Naive thymus-derived CD4-positive, alpha-beta T cell (primary cell): ENCODE results near the gene ANK3. TPM values are rescaled to one million over a fixed set of nuclear protein-coding genes. Genes with fewer than 3 reads are reported as not detected.

Experiments
- ATAC-seq: fragments of 150-1000 bp; cut with Tn5 transposase; 2 replicates; pipeline ENCODE4 v1.10.0; 2021; ENCODE audit warnings: mild to moderate bottlenecking, moderate library complexity
- CTCF ChIA-PET: fragments of 350-600 bp; sonication (Branson Sonifier 250); formaldehyde crosslinking; loops from one replicate; lab custom pipeline; 2021; ENCODE audit warnings: antibody characterized with exemption; lab: Charles Lee
- POLR2A ChIA-PET: fragments of 350-600 bp; sonication (Branson Sonifier 250); formaldehyde crosslinking; loops from one replicate; lab custom pipeline; 2021; ENCODE audit warnings: antibody characterized with exemption, inconsistent platforms; lab: Charles Lee
- DNase-seq, 9 donors: peaks; one replicate each; pipeline versions ENCODE4 v3.0.0 to v3.0.0-alpha.2; 2020 to 2022; ENCODE audit warnings: mixed read lengths in 1 of 9
- H3K27ac ChIP-seq: one replicate; pipeline ENCODE4 v1.7.0; 2013; ENCODE audit warnings: mild to moderate bottlenecking, low read depth, low read length, moderate library complexity
- H3K27me3 ChIP-seq, 2 donors: one replicate each; pipeline ENCODE4 v1.7.0; 2013; ENCODE audit warnings: low read length in 2 of 2, mild to moderate bottlenecking in 2 of 2, moderate library complexity in 2 of 2; ENCODE audit not compliant: control insufficient read depth in 2 of 2, insufficient read depth in 2 of 2
- H3K36me3 ChIP-seq, 3 experiments: 1 replicate in 2 of 3; 2 replicates in 1 of 3; pipeline ENCODE4 v1.7.0; 2013; ENCODE audit warnings: low read length in 3 of 3, mild to moderate bottlenecking in 3 of 3, moderate library complexity in 1 of 3; ENCODE audit not compliant: insufficient read depth in 3 of 3, control insufficient read depth in 2 of 3
- H3K4me1 ChIP-seq, 2 donors: one replicate each; pipeline ENCODE4 v1.7.0; 2013; ENCODE audit warnings: low read length in 2 of 2, mild to moderate bottlenecking in 2 of 2, moderate library complexity in 1 of 2; ENCODE audit not compliant: control insufficient read depth in 2 of 2, insufficient read depth in 2 of 2
- H3K4me3 ChIP-seq: 2 replicates; pipeline ENCODE4 v1.7.0; 2013; ENCODE audit warnings: mild to moderate bottlenecking, low read length
- H3K9me3 ChIP-seq, 3 experiments: 1 replicate in 2 of 3; 2 replicates in 1 of 3; pipeline ENCODE4 v1.7.0; 2013; ENCODE audit warnings: low read length in 3 of 3; ENCODE audit not compliant: control insufficient read depth in 2 of 3
- H3K27ac Mint-ChIP-seq, 9 donors: one replicate each; pipeline ENCODE4 v1.8.0; 2020 to 2022; ENCODE audit warnings: mixed read lengths in 9 of 9, mild to moderate bottlenecking in 8 of 9, moderate library complexity in 5 of 9, inconsistent platforms in 2 of 9
- H3K27me3 Mint-ChIP-seq, 5 donors: one replicate each; pipeline ENCODE4 v1.8.0; 2021 to 2022; ENCODE audit warnings: mixed read lengths in 5 of 5, mild to moderate bottlenecking in 1 of 5
- H3K36me3 Mint-ChIP-seq, 5 donors: one replicate each; pipeline ENCODE4 v1.8.0; 2020 to 2022; ENCODE audit warnings: mixed read lengths in 5 of 5, mild to moderate bottlenecking in 3 of 5, inconsistent platforms in 1 of 5
- H3K4me1 Mint-ChIP-seq, 7 donors: one replicate each; pipeline ENCODE4 v1.8.0; 2020 to 2022; ENCODE audit warnings: mixed read lengths in 7 of 7, mild to moderate bottlenecking in 3 of 7, inconsistent platforms in 1 of 7
- H3K4me3 Mint-ChIP-seq, 10 donors: one replicate each; pipeline ENCODE4 v1.8.0; 2020 to 2022; ENCODE audit warnings: mild to moderate bottlenecking in 10 of 10, mixed read lengths in 10 of 10, moderate library complexity in 6 of 10, inconsistent platforms in 2 of 10
- H3K9me3 Mint-ChIP-seq, 11 donors: one replicate each; pipeline ENCODE4 v1.8.0; 2020 to 2022; ENCODE audit warnings: mixed read lengths in 11 of 11, mild to moderate bottlenecking in 4 of 11, inconsistent platforms in 1 of 11, moderate library complexity in 1 of 11
- intact Hi-C, 2 donors: fragments of 100-400 bp; cut with micrococcal nuclease; formaldehyde crosslinking; loops; one replicate each; pipeline ENCODE4 v1.15.1; 2023
- polyA plus RNA-seq, 2 donors: library from polyadenylated mRNA; unstranded; fragments of 300-500 nt; fragmentation: Illumina TruSeq; gene quantifications; one replicate each; pipeline ENCODE4 v1.2.3, GENCODE V29; 2021
- total RNA-seq, 6 experiments: library from RNA in 5 of 6; stranded (reverse) in 5 of 6; gene quantifications; 1 replicate in 5 of 6; 2 replicates in 1 of 6; pipeline ENCODE4 v1.2.3 and lab custom pipeline; 2021 to 2026

The ANK3 gene
- total and polyA plus RNA-seq, 7 experiments from 2014 or later = 23.9 to 72.9 (median 61.4) TPM

- H3K27me3 Mint-ChIP-seq = no peaks in the 10 kb centered on the region
- H3K9me3 ChIP-seq = no peaks in the 10 kb centered on the region
- no peak overlapping the region for H3K4me3 Mint-ChIP-seq
- H3K9me3 Mint-ChIP-seq = peaks cover 0 to 5% (median 0%) of the 10 kb centered on the region in 11 donors
- no peaks in the 10 kb centered on the region for H3K4me1 ChIP-seq
- intact Hi-C loops = no loop called here
- H3K36me3 ChIP-seq = no peaks in the 10 kb centered on the region
- DNase-seq (no peak), ATAC-seq (no peak)
- peaks cover 0 to 20% (median 2%) of the 10 kb centered on the region in 7 donors for H3K4me1 Mint-ChIP-seq
- no peaks in the 10 kb centered on the region for H3K27me3 ChIP-seq
- H3K27ac Mint-ChIP-seq = no peak overlapping the region
- H3K36me3 Mint-ChIP-seq = peaks cover 0 to 39% (median 12%) of the 10 kb centered on the region in 5 donors
- ChIA-PET POLR2A (interaction anchor here (0.5 kb wide), 1 partner anchor 834 kb away, joined by 3 read pairs; no protein-coding TSS in a partner anchor), CTCF (no interaction called here)
- no peak overlapping the region for H3K4me3 ChIP-seq
- no peak overlapping the region for H3K27ac ChIP-seq
These were observed 15.5 kb upstream of the ANK3 start for GRCh38 chr10:60405172-60405571.

GRCh38 chr10:60403168-60403873 is 13.6 kb upstream of the ANK3 start:
- no peak overlapping the region for H3K27ac Mint-ChIP-seq
- DNase-seq (no peak), ATAC-seq (no peak)
- peaks cover 0 to 5% (median 0%) of the 10 kb centered on the region in 11 donors for H3K9me3 Mint-ChIP-seq
- H3K4me3 ChIP-seq = no peak overlapping the region
- ChIA-PET POLR2A (no interaction called here), CTCF (no interaction called here)
- no peak overlapping the region for H3K27ac ChIP-seq
- no peaks in the 10 kb centered on the region for H3K27me3 ChIP-seq
- H3K36me3 ChIP-seq = no peaks in the 10 kb centered on the region
- no peaks in the 10 kb centered on the region for H3K9me3 ChIP-seq
- no peaks in the 10 kb centered on the region for H3K4me1 ChIP-seq
- H3K4me1 Mint-ChIP-seq = peaks cover 0 to 32% (median 8%) of the 10 kb centered on the region in 7 donors
- H3K4me3 Mint-ChIP-seq = no peak overlapping the region
- peaks cover 0 to 24% (median under 1%) of the 10 kb centered on the region in 5 donors for H3K36me3 Mint-ChIP-seq
- intact Hi-C loops = no loop called here
- no peaks in the 10 kb centered on the region for H3K27me3 Mint-ChIP-seq

GRCh38 chr10:60400366-60400765 is 10.7 kb upstream of the ANK3 start:
- H3K27ac ChIP-seq = no peak overlapping the region
- H3K36me3 ChIP-seq = no peaks in the 10 kb centered on the region
- H3K4me3 ChIP-seq = no peak overlapping the region
- CTCF ChIA-PET = interaction anchor here (0.7 kb wide), 1 partner anchor 106 kb away, joined by 3 read pairs; no protein-coding TSS in a partner anchor
- ATAC-seq = no peak
- intact Hi-C loops = no loop called here
- no peaks in the 10 kb centered on the region for H3K9me3 ChIP-seq
- H3K4me1 ChIP-seq = no peaks in the 10 kb centered on the region
- DNase-seq = no peak
- H3K27me3 ChIP-seq = no peaks in the 10 kb centered on the region
- Mint-ChIP-seq H3K4me3 (no peak overlapping the region), H3K27ac (no peak overlapping the region), H3K4me1 (peaks cover 10 to 56% (median 29%) of the 10 kb centered on the region in 7 donors), H3K36me3 (peaks cover 0 to 13% (median 0%) of the 10 kb centered on the region in 5 donors), H3K27me3 (no peaks in the 10 kb centered on the region), H3K9me3 (peaks cover 0 to 5% (median 0%) of the 10 kb centered on the region in 11 donors)
- POLR2A ChIA-PET = no interaction called here

GRCh38 chr10:60399328-60399727 is 9.7 kb upstream of the ANK3 start:
- H3K27ac ChIP-seq = no peak overlapping the region
- ATAC-seq (no peak), DNase-seq (no peak)
- Mint-ChIP-seq H3K27me3 (no peaks in the 10 kb centered on the region), H3K36me3 (peaks cover 0 to 3% (median 0%) of the 10 kb centered on the region in 5 donors), H3K9me3 (peaks cover 0 to 2% (median 0%) of the 10 kb centered on the region in 11 donors), H3K4me1 (peaks cover 16 to 64% (median 36%) of the 10 kb centered on the region in 7 donors), H3K4me3 (no peak overlapping the region), H3K27ac (no peak overlapping the region)
- no peak overlapping the region for H3K4me3 ChIP-seq
- H3K4me1 ChIP-seq = no peaks in the 10 kb centered on the region
- no peaks in the 10 kb centered on the region for H3K27me3 ChIP-seq
- H3K36me3 ChIP-seq = no peaks in the 10 kb centered on the region
- intact Hi-C loops = no loop called here
- POLR2A ChIA-PET = no interaction called here
- no peaks in the 10 kb centered on the region for H3K9me3 ChIP-seq
- CTCF ChIA-PET = no interaction called here

- peaks cover 0 to 9% (median 0%) of the 10 kb centered on the region in 5 donors for H3K36me3 Mint-ChIP-seq
These were observed 8.1 kb upstream of the ANK3 start for GRCh38 chr10:60397792-60398191.

GRCh38 chr10:60396766-60397165 is 7.1 kb upstream of the ANK3 start:
- intact Hi-C loops = no loop called here

More at GRCh38 chr10:60397792-60398191, 8.1 kb upstream of the ANK3 start:
- H3K4me3 ChIP-seq = no peak overlapping the region
- Mint-ChIP-seq H3K27me3 (no peaks in the 10 kb centered on the region), H3K4me3 (no peak overlapping the region), H3K27ac (no peak overlapping the region), H3K4me1 (peaks cover 17 to 69% (median 44%) of the 10 kb centered on the region in 7 donors), H3K9me3 (no peaks in the 10 kb centered on the region)
- CTCF ChIA-PET = no interaction called here
- POLR2A ChIA-PET = no interaction called here
- no peaks in the 10 kb centered on the region for H3K9me3 ChIP-seq
- ATAC-seq (no peak), DNase-seq (no peak)
- no peaks in the 10 kb centered on the region for H3K4me1 ChIP-seq
- H3K36me3 ChIP-seq = no peaks in the 10 kb centered on the region
- H3K27ac ChIP-seq = no peak overlapping the region
- H3K27me3 ChIP-seq = no peaks in the 10 kb centered on the region
- intact Hi-C loops = no loop called here

More at GRCh38 chr10:60396766-60397165, 7.1 kb upstream of the ANK3 start:
- no peaks in the 10 kb centered on the region for H3K9me3 Mint-ChIP-seq
- ChIA-PET CTCF (no interaction called here), POLR2A (no interaction called here)
- no peak overlapping the region for H3K27ac ChIP-seq
- H3K9me3 ChIP-seq = no peaks in the 10 kb centered on the region
- H3K4me3 ChIP-seq = no peak overlapping the region
- H3K36me3 ChIP-seq = no peaks in the 10 kb centered on the region
- no peaks in the 10 kb centered on the region for H3K27me3 ChIP-seq
- no peak for DNase-seq
- peaks cover 0 to 9% (median 2%) of the 10 kb centered on the region in 5 donors for H3K36me3 Mint-ChIP-seq
- H3K4me3 Mint-ChIP-seq = peak overlapping the region in 1 of 10 donors; percentile 15
- no peaks in the 10 kb centered on the region for H3K4me1 ChIP-seq
- H3K27me3 Mint-ChIP-seq = no peaks in the 10 kb centered on the region
- ATAC-seq = no peak
- peak overlapping the region in 1 of 9 donors; percentile 75 for H3K27ac Mint-ChIP-seq
- peaks cover 17 to 68% (median 45%) of the 10 kb centered on the region in 7 donors for H3K4me1 Mint-ChIP-seq
